GM12878 (cell line): ENCODE data around the gene GPRC5C.

Experiments
- JUNB ChIP-seq: IDR thresholded peaks from 2 replicates; pipeline ENCODE4 v1.6.1; 2016; ENCODE audit warnings: antibody characterized with exemption, mild to moderate bottlenecking
- JUND ChIP-seq: IDR thresholded peaks from 2 replicates; pipeline ENCODE4 v1.6.1; 2012; ENCODE audit warnings: low read depth, mild to moderate bottlenecking, low read length, improper control_type of control experiment, moderate library complexity
- NFIC ChIP-seq: IDR thresholded peaks from 2 replicates; pipeline ENCODE4 v1.6.1; 2012; ENCODE audit warnings: low read depth, mild to moderate bottlenecking, inconsistent platforms, low read length, moderate library complexity
- POLR2A ChIP-seq: IDR thresholded peaks from 2 replicates; pipeline ENCODE4 v1.6.1; 2011; ENCODE audit warnings: low read depth, mild to moderate bottlenecking, low read length
- RAD21 ChIP-seq: IDR thresholded peaks from 2 replicates; pipeline ENCODE4 v1.6.1; 2011; ENCODE audit warnings: mild to moderate bottlenecking, low read depth, low read length, moderate library complexity; ENCODE audit not compliant: insufficient read depth
- YY1 ChIP-seq: IDR thresholded peaks from 2 replicates; pipeline ENCODE4 v1.6.1; 2011; ENCODE audit warnings: low read depth, mild to moderate bottlenecking, low read length
- ZNF274 ChIP-seq: IDR thresholded peaks from one replicate; pipeline ENCODE4 v1.8.0; 2011; ENCODE audit not compliant: insufficient read length, insufficient read depth
- TF ChIP-seq, protein P1 (sequence below): IDR thresholded peaks from 2 replicates; pipeline ENCODE4 v1.6.1; 2012; ENCODE audit warnings: low read depth, low read length, improper control_type of control experiment
- TF ChIP-seq, protein P2 (sequence below), 3 experiments: IDR thresholded peaks in 2 of 3; conservative IDR thresholded peaks in 1 of 3; 2 replicates each; pipeline ENCODE4 v1.5.1; 2011; ENCODE audit warnings: low read depth in 3 of 3, low read length in 3 of 3, mild to moderate bottlenecking in 3 of 3, control low read depth in 2 of 3, moderate library complexity in 2 of 3, inconsistent platforms in 1 of 3, mixed read lengths in 1 of 3; ENCODE audit not compliant: control insufficient read depth in 2 of 3, insufficient read depth in 1 of 3; ENCODE audit errors: extremely low read depth in 1 of 3
- TF ChIP-seq, protein P3 (sequence below): fragments of 450-650 bp; IDR thresholded peaks from 2 replicates; pipeline ENCODE4 v1.6.1; 2017; ENCODE audit warnings: mild to moderate bottlenecking

DNA sequence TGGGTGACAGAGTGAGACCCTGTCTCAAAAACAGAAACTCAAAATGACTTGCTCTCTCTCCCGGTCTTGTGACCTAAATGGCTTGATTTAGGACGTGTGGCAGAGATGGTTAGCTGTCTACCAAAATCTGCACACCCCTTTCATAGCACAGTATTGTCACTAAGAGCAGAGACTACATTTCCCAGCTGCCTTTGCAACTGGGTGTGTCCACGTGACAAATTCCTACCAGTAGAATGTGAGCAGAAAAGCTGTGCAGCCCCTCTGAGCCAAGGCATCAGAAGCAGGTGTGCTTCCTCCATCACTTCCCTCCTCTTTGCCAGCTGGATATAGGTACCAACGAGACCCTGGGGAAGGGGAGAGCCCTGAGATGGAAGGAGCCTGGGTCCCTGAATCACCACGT lies 39.0 kb upstream of the GPRC5C start:
- TF ChIP-seq JUND (no peak), YY1 (no peak), POLR2A (no peak), JUNB (no peak), ZNF274 (no peak), NFIC (no peak), RAD21 (no peak)
- TF ChIP-seq, protein P1, sequence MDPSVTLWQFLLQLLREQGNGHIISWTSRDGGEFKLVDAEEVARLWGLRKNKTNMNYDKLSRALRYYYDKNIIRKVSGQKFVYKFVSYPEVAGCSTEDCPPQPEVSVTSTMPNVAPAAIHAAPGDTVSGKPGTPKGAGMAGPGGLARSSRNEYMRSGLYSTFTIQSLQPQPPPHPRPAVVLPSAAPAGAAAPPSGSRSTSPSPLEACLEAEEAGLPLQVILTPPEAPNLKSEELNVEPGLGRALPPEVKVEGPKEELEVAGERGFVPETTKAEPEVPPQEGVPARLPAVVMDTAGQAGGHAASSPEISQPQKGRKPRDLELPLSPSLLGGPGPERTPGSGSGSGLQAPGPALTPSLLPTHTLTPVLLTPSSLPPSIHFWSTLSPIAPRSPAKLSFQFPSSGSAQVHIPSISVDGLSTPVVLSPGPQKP = no peak
- TF ChIP-seq, protein P2, sequence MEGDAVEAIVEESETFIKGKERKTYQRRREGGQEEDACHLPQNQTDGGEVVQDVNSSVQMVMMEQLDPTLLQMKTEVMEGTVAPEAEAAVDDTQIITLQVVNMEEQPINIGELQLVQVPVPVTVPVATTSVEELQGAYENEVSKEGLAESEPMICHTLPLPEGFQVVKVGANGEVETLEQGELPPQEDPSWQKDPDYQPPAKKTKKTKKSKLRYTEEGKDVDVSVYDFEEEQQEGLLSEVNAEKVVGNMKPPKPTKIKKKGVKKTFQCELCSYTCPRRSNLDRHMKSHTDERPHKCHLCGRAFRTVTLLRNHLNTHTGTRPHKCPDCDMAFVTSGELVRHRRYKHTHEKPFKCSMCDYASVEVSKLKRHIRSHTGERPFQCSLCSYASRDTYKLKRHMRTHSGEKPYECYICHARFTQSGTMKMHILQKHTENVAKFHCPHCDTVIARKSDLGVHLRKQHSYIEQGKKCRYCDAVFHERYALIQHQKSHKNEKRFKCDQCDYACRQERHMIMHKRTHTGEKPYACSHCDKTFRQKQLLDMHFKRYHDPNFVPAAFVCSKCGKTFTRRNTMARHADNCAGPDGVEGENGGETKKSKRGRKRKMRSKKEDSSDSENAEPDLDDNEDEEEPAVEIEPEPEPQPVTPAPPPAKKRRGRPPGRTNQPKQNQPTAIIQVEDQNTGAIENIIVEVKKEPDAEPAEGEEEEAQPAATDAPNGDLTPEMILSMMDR (IDR thresholded peaks at IDR 0.05 in 2 of 3, conservative IDR thresholded peaks at IDR 0.05 in 1 of 3; ENCODE audit: control insufficient read depth in 2 of 3, extremely low read depth in 1 of 3, insufficient read depth in 1 of 3, low read depth in 3 of 3, low read length in 3 of 3) = no peak
- TF ChIP-seq, protein P3, sequence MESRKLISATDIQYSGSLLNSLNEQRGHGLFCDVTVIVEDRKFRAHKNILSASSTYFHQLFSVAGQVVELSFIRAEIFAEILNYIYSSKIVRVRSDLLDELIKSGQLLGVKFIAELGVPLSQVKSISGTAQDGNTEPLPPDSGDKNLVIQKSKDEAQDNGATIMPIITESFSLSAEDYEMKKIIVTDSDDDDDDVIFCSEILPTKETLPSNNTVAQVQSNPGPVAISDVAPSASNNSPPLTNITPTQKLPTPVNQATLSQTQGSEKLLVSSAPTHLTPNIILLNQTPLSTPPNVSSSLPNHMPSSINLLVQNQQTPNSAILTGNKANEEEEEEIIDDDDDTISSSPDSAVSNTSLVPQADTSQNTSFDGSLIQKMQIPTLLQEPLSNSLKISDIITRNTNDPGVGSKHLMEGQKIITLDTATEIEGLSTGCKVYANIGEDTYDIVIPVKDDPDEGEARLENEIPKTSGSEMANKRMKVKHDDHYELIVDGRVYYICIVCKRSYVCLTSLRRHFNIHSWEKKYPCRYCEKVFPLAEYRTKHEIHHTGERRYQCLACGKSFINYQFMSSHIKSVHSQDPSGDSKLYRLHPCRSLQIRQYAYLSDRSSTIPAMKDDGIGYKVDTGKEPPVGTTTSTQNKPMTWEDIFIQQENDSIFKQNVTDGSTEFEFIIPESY = no peak
